H9 (cell line): Measurements from ENCODE around the gene DOCK11. TPM values are rescaled to one million over a fixed set of nuclear protein-coding genes. Genes with fewer than 3 reads are reported as not detected.

ENCODE experiments used
- DNase-seq: peaks from one replicate; pipeline ENCODE4 v3.0.0-alpha.2; 2017
- H2AFZ ChIP-seq: one replicate; pipeline ENCODE4 v1.6.1; 2013; ENCODE audit warnings: mild to moderate bottlenecking, low read length, control low read depth, moderate library complexity
- H2AK5ac ChIP-seq: 2 replicates; pipeline ENCODE4 v1.6.1; 2013; ENCODE audit warnings: low read length, control low read depth, mixed read lengths; ENCODE audit not compliant: insufficient read length
- H2BK120ac ChIP-seq: one replicate; pipeline ENCODE4 v1.6.1; 2013; ENCODE audit warnings: low read depth, mild to moderate bottlenecking, low read length, control low read depth, inconsistent platforms; ENCODE audit not compliant: poor library complexity, severe bottlenecking
- H2BK12ac ChIP-seq: 2 replicates; pipeline ENCODE4 v1.6.1; 2013; ENCODE audit warnings: low read length, control low read depth, mixed read lengths, low read depth; ENCODE audit not compliant: insufficient read length
- H2BK15ac ChIP-seq: 2 replicates; pipeline ENCODE4 v1.6.1; 2013; ENCODE audit warnings: low read depth, low read length, control low read depth
- H2BK20ac ChIP-seq: one replicate; pipeline ENCODE4 v1.6.1; 2013; ENCODE audit warnings: low read depth, mild to moderate bottlenecking, low read length, control low read depth, inconsistent platforms; ENCODE audit not compliant: poor library complexity, severe bottlenecking
- H2BK5ac ChIP-seq: 2 replicates; pipeline ENCODE4 v1.6.1; 2013; ENCODE audit warnings: low read length, control low read depth, mixed read lengths; ENCODE audit not compliant: insufficient read length
- H3K14ac ChIP-seq: 2 replicates; pipeline ENCODE4 v1.6.1; 2013; ENCODE audit warnings: low read length, control low read depth; ENCODE audit not compliant: insufficient read depth
- H3K18ac ChIP-seq: 2 replicates; pipeline ENCODE4 v1.6.1; 2013; ENCODE audit warnings: low read depth, mild to moderate bottlenecking, mixed read lengths, low read length, control low read depth; ENCODE audit not compliant: insufficient read length
- H3K23ac ChIP-seq: 2 replicates; pipeline ENCODE4 v1.6.1; 2013; ENCODE audit warnings: low read length, control low read depth, mixed read lengths, low read depth; ENCODE audit not compliant: insufficient read length
- H3K23me2 ChIP-seq: 2 replicates; pipeline ENCODE4 v1.6.1; 2013; ENCODE audit warnings: low read depth, mild to moderate bottlenecking, mixed read lengths, low read length, control low read depth; ENCODE audit not compliant: insufficient read length, poor library complexity, severe bottlenecking
- H3K27ac ChIP-seq: 2 replicates; pipeline ENCODE4 v1.5.1; 2013; ENCODE audit warnings: low read length, control low read depth, mixed read lengths, low read depth; ENCODE audit not compliant: insufficient read length
- H3K27me3 ChIP-seq: 2 replicates; pipeline ENCODE4 v1.6.1; 2013; ENCODE audit warnings: low read length, control low read depth, inconsistent platforms; ENCODE audit not compliant: insufficient read depth
- H3K4ac ChIP-seq: 2 replicates; pipeline ENCODE4 v1.6.1; 2013; ENCODE audit warnings: low read depth, mild to moderate bottlenecking, control low read depth, inconsistent platforms, low read length, moderate library complexity
- H3K4me1 ChIP-seq: 2 replicates; pipeline ENCODE4 v1.6.1; 2013; ENCODE audit warnings: low read length, control low read depth, inconsistent platforms; ENCODE audit not compliant: insufficient read depth
- H3K4me2 ChIP-seq: 2 replicates; pipeline ENCODE4 v1.6.1; 2013; ENCODE audit warnings: low read length, control low read depth, mixed read lengths; ENCODE audit not compliant: insufficient read length, insufficient read depth
- H3K56ac ChIP-seq: 2 replicates; pipeline ENCODE4 v1.6.1; 2013; ENCODE audit warnings: low read depth, mild to moderate bottlenecking, mixed read lengths, low read length, control low read depth; ENCODE audit not compliant: insufficient read length
- H3K79me1 ChIP-seq: 2 replicates; pipeline ENCODE4 v1.6.1; 2013; ENCODE audit warnings: low read depth, mild to moderate bottlenecking, moderate library complexity, low read length, control low read depth, inconsistent platforms; ENCODE audit not compliant: insufficient read depth, poor library complexity, severe bottlenecking
- H3K79me2 ChIP-seq: 2 replicates; pipeline ENCODE4 v1.6.1; 2013; ENCODE audit warnings: low read length, control low read depth, inconsistent platforms; ENCODE audit not compliant: insufficient read depth
- H3K9ac ChIP-seq: 2 replicates; pipeline ENCODE4 v1.6.1; 2013; ENCODE audit warnings: low read length, control low read depth, mixed read lengths; ENCODE audit not compliant: insufficient read length; ENCODE audit errors: extremely low read depth
- H3K9me3 ChIP-seq: one replicate; pipeline ENCODE4 v1.6.1; 2013; ENCODE audit warnings: low read depth, low read length, inconsistent platforms; ENCODE audit not compliant: control insufficient read depth
- H3T11ph ChIP-seq: one replicate; pipeline ENCODE4 v1.6.1; 2013; ENCODE audit warnings: mild to moderate bottlenecking, low read length, control low read depth, inconsistent platforms
- H4K20me1 ChIP-seq: one replicate; pipeline ENCODE4 v1.6.1; 2013; ENCODE audit not compliant: control insufficient read depth, insufficient read length, insufficient read depth
- H4K5ac ChIP-seq: 2 replicates; pipeline ENCODE4 v1.6.1; 2013; ENCODE audit warnings: low read depth, mild to moderate bottlenecking, mixed read lengths, low read length, control low read depth; ENCODE audit not compliant: insufficient read length
- H4K8ac ChIP-seq: replicated peaks from 2 replicates; pipeline ENCODE4 v1.6.1; 2013; ENCODE audit warnings: low read length, control low read depth, mixed read lengths, low read depth; ENCODE audit not compliant: insufficient read length
- H4K91ac ChIP-seq: 2 replicates; pipeline ENCODE4 v1.6.1; 2013; ENCODE audit warnings: low read depth, mild to moderate bottlenecking, moderate library complexity, mixed read lengths, low read length, control low read depth; ENCODE audit not compliant: insufficient read length
- H3K27ac Mint-ChIP-seq, 3 experiments: 2 replicates in 2 of 3; 3 replicates in 1 of 3; pipeline ENCODE4 v1.8.0; 2020 to 2021; ENCODE audit warnings: mixed read lengths in 3 of 3, mild to moderate bottlenecking in 1 of 3, moderate library complexity in 1 of 3
- H3K27me3 Mint-ChIP-seq: 2 replicates; pipeline ENCODE4 v1.8.0; 2021; ENCODE audit warnings: low read depth, mild to moderate bottlenecking, moderate library complexity, mixed read lengths
- H3K36me3 Mint-ChIP-seq, 3 experiments: 2 replicates in 2 of 3; 3 replicates in 1 of 3; pipeline ENCODE4 v1.8.0; 2020 to 2021; ENCODE audit warnings: low read depth in 3 of 3, mixed read lengths in 3 of 3; ENCODE audit not compliant: insufficient read depth in 1 of 3
- H3K4me1 Mint-ChIP-seq, 2 experiments: 2 replicates each; pipeline ENCODE4 v1.8.0; 2020; ENCODE audit warnings: mixed read lengths in 2 of 2
- H3K4me3 Mint-ChIP-seq, 2 experiments: 2 replicates in 1 of 2; 3 replicates in 1 of 2; pipeline ENCODE4 v1.8.0; 2020 to 2021; ENCODE audit warnings: mild to moderate bottlenecking in 2 of 2, mixed read lengths in 2 of 2, moderate library complexity in 1 of 2
- H3K9me3 Mint-ChIP-seq, 2 experiments: 2 replicates in 1 of 2; 3 replicates in 1 of 2; pipeline ENCODE4 v1.8.0; 2020; ENCODE audit warnings: mild to moderate bottlenecking in 2 of 2, mixed read lengths in 2 of 2, moderate library complexity in 1 of 2
- CTCF ChIP-seq: fragments of 200-600 bp; sonication (generic); conservative IDR thresholded peaks from 3 replicates; pipeline ENCODE4 v1.8.0; 2021; ENCODE audit warnings: antibody characterized with exemption, mild to moderate bottlenecking
- WGBS: extraction: QIAGEN DNeasy Blood & Tissue Kit; methylation state at CpG from one replicate; pipeline ENCODE4 v1.1.7; 2013; ENCODE audit warnings: missing lambda C conversion rate, low lambda C conversion rate, mixed read lengths; ENCODE audit not compliant: insufficient read length; ENCODE audit errors: extremely low coverage; 5-methylcytosine and 5-hydroxymethylcytosine counted together
- total RNA-seq: library from RNA; stranded (reverse); gene quantifications from 2 replicates; pipeline ENCODE4 v1.2.1, GENCODE V29; 2021

Gene DOCK11
- total RNA-seq, 1 experiment from 2014 or later: 6.2 TPM

- H3K36me3 Mint-ChIP-seq: peaks cover 0 to 7% (median 0%) of the 10 kb centered on the region in 3 experiments; a peak in 3 of 7 replicates
- H3K27ac ChIP-seq: no peak overlapping the region
- no peak overlapping the region for H4K91ac ChIP-seq
- no peak overlapping the region for H3K23ac ChIP-seq
- H2AK5ac ChIP-seq: no peak overlapping the region
- no peak overlapping the region for H3K4me3 Mint-ChIP-seq
- H3T11ph ChIP-seq: no peak overlapping the region
- H3K27me3 ChIP-seq: no peaks in the 10 kb centered on the region
- no peaks in the 10 kb centered on the region for H4K20me1 ChIP-seq
- no peak overlapping the region for H2AFZ ChIP-seq
- no peaks in the 10 kb centered on the region for H3K23me2 ChIP-seq
- no peak overlapping the region for H3K4me2 ChIP-seq
- H3K79me1 ChIP-seq: no peaks in the 10 kb centered on the region
- TF ChIP-seq CTCF: no peak
- H2BK5ac ChIP-seq: no peak overlapping the region
- H3K4ac ChIP-seq: no peak overlapping the region
- no peak overlapping the region for H2BK15ac ChIP-seq
- H4K8ac ChIP-seq: no peak overlapping the region
- H2BK12ac ChIP-seq: no peak overlapping the region
- no peak for DNase-seq
- H2BK20ac ChIP-seq: no peak overlapping the region
- H3K18ac ChIP-seq: no peak overlapping the region
- no peak overlapping the region for H3K14ac ChIP-seq
- H3K9me3 Mint-ChIP-seq: peaks cover 3 to 54% of the 10 kb centered on the region in 2 experiments
- H3K27ac Mint-ChIP-seq: no peak overlapping the region
- no peak overlapping the region for H4K5ac ChIP-seq
- peaks cover 31% of the 10 kb centered on the region for H3K9me3 ChIP-seq
- H3K4me1 ChIP-seq: no peaks in the 10 kb centered on the region
- H3K4me1 Mint-ChIP-seq: no peaks in the 10 kb centered on the region
- no peak overlapping the region for H3K9ac ChIP-seq
- no peaks in the 10 kb centered on the region for H3K79me2 ChIP-seq
- no CpG with 5 or more reads among the region's 2 CpGs for WGBS
- H3K56ac ChIP-seq: no peak overlapping the region
- H3K27me3 Mint-ChIP-seq: no peaks in the 10 kb centered on the region
- H2BK120ac ChIP-seq: no peak overlapping the region
Measured at GRCh38 chrX:118554511-118554910, 58.9 kb downstream of the DOCK11 start.
